ENCODE data around the gene PSMB7.

The PSMB7 gene

DNA sequence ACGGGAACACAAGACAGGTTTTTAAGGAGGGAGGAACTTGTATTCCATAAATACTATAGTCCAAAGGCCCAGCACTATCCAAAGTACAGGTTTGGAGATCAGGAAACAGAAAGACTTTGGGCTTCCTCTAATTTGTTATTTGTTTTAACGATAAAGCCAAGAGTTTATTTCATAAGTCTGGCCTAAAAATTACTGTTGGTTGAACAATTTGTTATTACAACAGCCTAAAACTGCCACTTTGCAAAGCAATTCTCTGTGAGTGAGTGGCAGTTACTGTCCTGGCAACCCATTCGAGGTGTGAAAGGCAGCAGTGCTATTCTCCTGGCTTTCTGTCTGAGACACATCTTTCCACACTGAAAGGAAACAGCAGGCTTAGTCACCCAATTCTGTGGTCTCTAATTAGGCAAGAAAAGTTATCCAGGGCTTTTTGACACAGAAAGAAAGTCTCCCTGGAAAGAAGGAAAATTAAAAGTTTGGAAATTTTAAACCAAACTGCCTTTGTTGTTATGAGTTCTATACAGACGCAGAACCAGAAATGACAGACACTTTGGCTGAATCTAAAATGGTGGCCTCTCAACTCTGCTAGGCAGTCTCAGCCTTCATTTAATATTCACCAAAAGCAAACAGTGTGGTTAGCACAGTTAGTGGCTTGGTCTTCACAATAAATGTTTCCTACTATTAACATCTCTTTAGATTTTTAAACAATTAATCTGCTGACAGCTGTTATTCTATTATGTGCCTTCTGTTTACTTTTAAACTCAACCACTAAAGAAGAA lies 33.9 kb downstream of the PSMB7 start:
- no peak for TF ChIP-seq SETDB1 (IDR thresholded peaks at IDR 0.05; ENCODE audit: insufficient read length, low read length)
- no peak for TF ChIP-seq ZNF776 (tag by site-specific recombination; IDR thresholded peaks at IDR 0.05; ENCODE audit: borderline replicate concordance)
- TF ChIP-seq KLF8 (tag by site-specific recombination; IDR thresholded peaks at IDR 0.05) = no peak
- TF ChIP-seq TRIM28 (IDR thresholded peaks at IDR 0.05; ENCODE audit: borderline replicate concordance, low read length) = no peak
- no peak for TF ChIP-seq ZNF335 (tag by site-specific recombination; conservative IDR thresholded peaks at IDR 0.05)
- no peak for TF ChIP-seq ZNF350 (tag by site-specific recombination; IDR thresholded peaks at IDR 0.05)
- no peak for TF ChIP-seq ZNF514 (tag by site-specific recombination; IDR thresholded peaks at IDR 0.05)
- Histone ChIP-seq H3K27ac (ENCODE audit: extremely low read depth, low read depth, low read length) (no peak overlapping the region), H3K4me1 (ENCODE audit: control insufficient read depth, insufficient read depth, low read length) (peaks cover 6% of the 10 kb centered on the region; the same call in 1 of the 2 replicates), H3K36me3 (ENCODE audit: control insufficient read depth in 2 of 2, insufficient read depth in 1 of 2, low read length in 2 of 2) (peaks cover 11 to 60% of the 10 kb centered on the region in 2 experiments), H3K4me3 (ENCODE audit: low read depth, low read length) (no peak overlapping the region), H3K9me3 (ENCODE audit: control insufficient read depth, insufficient read depth, low read depth, low read length) (no peaks in the 10 kb centered on the region)
- CTCF ChIA-PET = interaction anchor here (1.9 kb wide), 1 partner anchor 11 kb away, joined by 5 read pairs; no protein-coding TSS in a partner anchor
- POLR2A ChIA-PET = no interaction called here

DNA sequence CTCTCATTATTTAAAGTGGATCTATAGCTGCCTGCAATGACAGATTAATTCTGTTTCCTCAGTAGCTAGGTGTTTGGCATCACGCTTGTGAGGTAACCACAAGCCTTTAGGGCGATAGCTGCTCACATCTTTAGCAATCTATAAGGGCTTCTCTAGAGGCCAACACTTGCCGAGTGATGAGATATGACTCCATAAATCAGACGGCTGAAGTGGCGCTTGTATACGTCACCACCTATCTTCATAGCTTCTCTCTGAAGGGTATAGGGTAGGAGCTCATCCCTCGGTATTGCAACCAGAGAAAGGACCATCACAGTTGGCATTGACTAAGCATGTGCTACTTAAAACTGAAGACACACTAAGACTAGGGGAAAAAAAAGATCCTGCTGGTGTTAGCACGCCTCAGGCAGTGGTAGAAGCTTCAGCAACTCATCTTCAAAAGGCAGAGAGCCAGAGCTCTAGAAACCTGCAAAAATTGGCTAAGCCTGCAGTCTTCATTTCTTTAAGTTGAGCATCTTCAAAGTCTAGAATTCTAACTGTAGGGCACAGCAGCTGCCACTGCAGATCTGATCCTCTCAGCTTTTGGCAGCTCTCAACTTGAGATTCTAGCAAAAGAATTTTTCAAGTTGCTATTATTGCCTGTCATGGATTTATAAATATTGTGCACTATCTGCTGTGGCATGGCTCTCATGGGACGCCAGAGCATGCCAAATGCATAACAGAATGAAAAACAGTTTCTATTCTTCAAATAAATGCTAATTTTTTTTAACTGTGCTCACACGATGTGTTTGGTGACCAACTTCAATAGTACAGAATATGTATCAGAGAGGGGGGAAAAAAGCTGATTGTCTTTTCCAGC lies 37.5 kb downstream of the PSMB7 start:
- H3K9me3 ChIP-seq (ENCODE audit: control insufficient read depth, insufficient read depth, low read depth, low read length) = no peaks in the 10 kb centered on the region
- H3K36me3 ChIP-seq (ENCODE audit: control insufficient read depth in 2 of 2, insufficient read depth in 1 of 2, low read length in 2 of 2) = peaks cover 3 to 48% of the 10 kb centered on the region in 2 experiments; a peak in 2 of 3 replicates
- TF ChIP-seq, protein P1, sequence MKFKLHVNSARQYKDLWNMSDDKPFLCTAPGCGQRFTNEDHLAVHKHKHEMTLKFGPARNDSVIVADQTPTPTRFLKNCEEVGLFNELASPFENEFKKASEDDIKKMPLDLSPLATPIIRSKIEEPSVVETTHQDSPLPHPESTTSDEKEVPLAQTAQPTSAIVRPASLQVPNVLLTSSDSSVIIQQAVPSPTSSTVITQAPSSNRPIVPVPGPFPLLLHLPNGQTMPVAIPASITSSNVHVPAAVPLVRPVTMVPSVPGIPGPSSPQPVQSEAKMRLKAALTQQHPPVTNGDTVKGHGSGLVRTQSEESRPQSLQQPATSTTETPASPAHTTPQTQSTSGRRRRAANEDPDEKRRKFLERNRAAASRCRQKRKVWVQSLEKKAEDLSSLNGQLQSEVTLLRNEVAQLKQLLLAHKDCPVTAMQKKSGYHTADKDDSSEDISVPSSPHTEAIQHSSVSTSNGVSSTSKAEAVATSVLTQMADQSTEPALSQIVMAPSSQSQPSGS (tag by site-specific recombination; IDR thresholded peaks at IDR 0.05; ENCODE audit: low read depth) = 0 out of 2 replicates have a peak, but pooled peaks have one; percentile 36
- peak; percentile 84 for TF ChIP-seq FEZF1 (tag by site-specific recombination; IDR thresholded peaks at IDR 0.05)
- TF ChIP-seq ZNF629 (tag by site-specific recombination; IDR thresholded peaks at IDR 0.05) = peak; percentile 70
- TF ChIP-seq ZNF558 (tag by site-specific recombination; IDR thresholded peaks at IDR 0.05) = no peak
- no peak for TF ChIP-seq MEIS1 (CRISPR knock-in tag; IDR thresholded peaks at IDR 0.05; ENCODE audit: borderline replicate concordance)
- TF ChIP-seq, protein P2, sequence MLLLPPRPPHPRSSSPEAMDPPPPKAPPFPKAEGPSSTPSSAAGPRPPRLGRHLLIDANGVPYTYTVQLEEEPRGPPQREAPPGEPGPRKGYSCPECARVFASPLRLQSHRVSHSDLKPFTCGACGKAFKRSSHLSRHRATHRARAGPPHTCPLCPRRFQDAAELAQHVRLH (tag by site-specific recombination; IDR thresholded peaks at IDR 0.05) = 0 out of 2 replicates have a peak, but pooled peaks have one; percentile 15
- TF ChIP-seq ZEB2 (tag by site-specific recombination; IDR thresholded peaks at IDR 0.05) = 0 out of 2 replicates have a peak, but pooled peaks have one; percentile 48
- TF ChIP-seq ZNF776 (tag by site-specific recombination; IDR thresholded peaks at IDR 0.05; ENCODE audit: borderline replicate concordance) = no peak
- peak; percentile 56; the same call in 1 of the 2 replicates for TF ChIP-seq ZNF366 (tag by site-specific recombination; conservative IDR thresholded peaks at IDR 0.05)
- TF ChIP-seq ZNF555 (tag by site-specific recombination; conservative IDR thresholded peaks at IDR 0.05) = no peak
- TF ChIP-seq ZNF843 (tag by site-specific recombination; IDR thresholded peaks at IDR 0.05) = no peak
- TF ChIP-seq OSR2 (tag by site-specific recombination; IDR thresholded peaks at IDR 0.05) = peak; percentile 89
- CTCF ChIA-PET = interaction anchor here (0.6 to 1.0 kb wide), 3 partner anchors 10 to 197 kb away, joined by 3 to 5 read pairs (median 4); no protein-coding TSS in a partner anchor
- H3K4me1 ChIP-seq (ENCODE audit: control insufficient read depth, insufficient read depth, low read length) = no peaks in the 10 kb centered on the region
- no peak overlapping the region for H3K4me3 ChIP-seq (ENCODE audit: low read depth, low read length)
- POLR2A ChIA-PET = no interaction called here
- no peak overlapping the region for H3K27ac ChIP-seq (ENCODE audit: extremely low read depth, low read depth, low read length)

DNA sequence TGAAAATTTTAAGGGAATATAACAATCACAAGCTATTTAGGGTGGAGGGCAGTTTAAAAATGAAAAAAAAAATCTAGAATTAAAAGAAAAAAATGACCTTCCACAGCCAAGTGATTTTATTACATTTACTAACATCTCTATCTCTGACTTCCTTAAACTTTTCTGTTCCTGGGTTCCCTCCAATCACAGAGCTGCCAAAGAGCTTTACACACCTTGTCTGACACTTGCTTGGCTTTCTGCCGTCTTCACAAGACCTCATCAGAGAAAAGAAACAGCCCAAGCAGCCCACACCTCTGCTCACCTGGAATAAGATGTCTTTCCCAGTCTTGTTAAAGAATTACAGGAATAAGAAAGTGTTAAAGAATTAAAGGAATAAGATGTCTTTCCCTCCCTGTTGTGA lies 38.9 kb downstream of the PSMB7 start:
- Histone ChIP-seq H3K9me3 (ENCODE audit: control insufficient read depth, insufficient read depth, low read depth, low read length) (no peaks in the 10 kb centered on the region), H3K27ac (ENCODE audit: extremely low read depth, low read depth, low read length) (no peak overlapping the region), H3K4me3 (ENCODE audit: low read depth, low read length) (no peak overlapping the region), H3K4me1 (ENCODE audit: control insufficient read depth, insufficient read depth, low read length) (peaks cover 2% of the 10 kb centered on the region; the same call in 1 of the 2 replicates), H3K36me3 (ENCODE audit: control insufficient read depth in 2 of 2, insufficient read depth in 1 of 2, low read length in 2 of 2) (peaks cover 3 to 39% of the 10 kb centered on the region in 2 experiments; a peak in 2 of 3 replicates)
- ChIA-PET POLR2A (no interaction called here), CTCF (interaction anchor here (0.6 to 2.2 kb wide), 4 partner anchors 11 to 64 kb away, joined by 3 to 6 read pairs (median 4); no protein-coding TSS in a partner anchor)
- TF ChIP-seq ZNF473 (tag by site-specific recombination; IDR thresholded peaks at IDR 0.05) (no peak), ZNF701 (tag by site-specific recombination; IDR thresholded peaks at IDR 0.05) (no peak), PRDM1 (tag by site-specific recombination; IDR thresholded peaks at IDR 0.05) (no peak), ZNF521 (tag by site-specific recombination; IDR thresholded peaks at IDR 0.05) (no peak), ZNF24 (tag by site-specific recombination; IDR thresholded peaks at IDR 0.05) (no peak), ZBTB1 (tag by site-specific recombination; IDR thresholded peaks at IDR 0.05) (no peak)
- TF ChIP-seq, protein P3, sequence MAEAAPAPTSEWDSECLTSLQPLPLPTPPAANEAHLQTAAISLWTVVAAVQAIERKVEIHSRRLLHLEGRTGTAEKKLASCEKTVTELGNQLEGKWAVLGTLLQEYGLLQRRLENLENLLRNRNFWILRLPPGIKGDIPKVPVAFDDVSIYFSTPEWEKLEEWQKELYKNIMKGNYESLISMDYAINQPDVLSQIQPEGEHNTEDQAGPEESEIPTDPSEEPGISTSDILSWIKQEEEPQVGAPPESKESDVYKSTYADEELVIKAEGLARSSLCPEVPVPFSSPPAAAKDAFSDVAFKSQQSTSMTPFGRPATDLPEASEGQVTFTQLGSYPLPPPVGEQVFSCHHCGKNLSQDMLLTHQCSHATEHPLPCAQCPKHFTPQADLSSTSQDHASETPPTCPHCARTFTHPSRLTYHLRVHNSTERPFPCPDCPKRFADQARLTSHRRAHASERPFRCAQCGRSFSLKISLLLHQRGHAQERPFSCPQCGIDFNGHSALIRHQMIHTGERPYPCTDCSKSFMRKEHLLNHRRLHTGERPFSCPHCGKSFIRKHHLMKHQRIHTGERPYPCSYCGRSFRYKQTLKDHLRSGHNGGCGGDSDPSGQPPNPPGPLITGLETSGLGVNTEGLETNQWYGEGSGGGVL (tag by site-specific recombination; IDR thresholded peaks at IDR 0.05) = no peak
- TF ChIP-seq, protein P4, sequence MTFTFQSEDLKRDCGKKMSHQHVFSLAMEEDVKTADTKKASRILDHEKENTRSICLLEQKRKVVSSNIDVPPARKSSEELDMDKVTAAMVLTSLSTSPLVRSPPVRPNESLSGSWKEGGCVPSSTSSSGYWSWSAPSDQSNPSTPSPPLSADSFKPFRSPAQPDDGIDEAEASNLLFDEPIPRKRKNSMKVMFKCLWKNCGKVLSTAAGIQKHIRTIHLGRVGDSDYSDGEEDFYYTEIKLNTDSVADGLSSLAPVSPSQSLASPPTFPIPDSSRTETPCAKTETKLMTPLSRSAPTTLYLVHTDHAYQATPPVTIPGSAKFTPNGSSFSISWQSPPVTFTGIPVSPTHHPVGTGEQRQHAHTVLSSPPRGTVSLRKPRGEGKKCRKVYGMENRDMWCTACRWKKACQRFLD (tag by site-specific recombination; IDR thresholded peaks at IDR 0.05) = no peak

Measured in HEK293 (cell line).